ENCODE results near the gene KMT2B. TPM values are rescaled to one million over a fixed set of nuclear protein-coding genes. Genes with fewer than 3 reads are reported as not detected.

Gene KMT2B
- total and polyA plus RNA-seq, 9 of the 15 experiments (the other 6 are each of a cell fraction or from before 2014, with no cell fraction given), result 0.63 to 43.9 (median 8.1) TPM

DNA sequence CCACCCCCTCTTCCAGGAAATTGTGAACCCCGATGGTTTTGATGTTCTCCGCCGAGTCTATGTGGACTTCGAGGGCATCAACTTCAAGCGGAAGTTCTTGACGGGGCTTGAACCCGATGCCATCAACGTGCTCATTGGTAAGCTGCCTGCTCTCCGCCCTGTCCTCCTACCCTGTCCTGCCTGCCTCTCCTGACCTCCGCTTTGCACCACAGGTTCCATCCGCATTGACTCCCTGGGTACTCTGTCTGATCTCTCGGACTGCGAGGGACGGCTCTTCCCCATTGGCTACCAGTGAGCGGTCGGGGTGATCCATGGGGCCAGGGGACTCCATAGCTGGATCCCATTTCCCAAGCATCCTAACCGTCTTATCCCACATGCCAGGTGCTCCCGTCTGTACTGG, 12.5 kb downstream of the KMT2B start:
- Histone ChIP-seq H3K4me3 (no peak overlapping the region), H3K27ac (ENCODE audit: extremely low read depth, low read depth, low read length) (no peak overlapping the region), H3K36me3 (ENCODE audit: control insufficient read depth, insufficient read depth, low read length) (peaks cover 96% of the 10 kb centered on the region; the same call in 2 of the 3 replicates), H3K4me2 (ENCODE audit: insufficient read depth, low read length) (no peak overlapping the region), H3K4me1 (replicated peaks in 1 of 2; ENCODE audit: control insufficient read depth in 2 of 2, insufficient read depth in 2 of 2, low read length in 2 of 2) (peaks cover 0 to 10% of the 10 kb centered on the region in 2 experiments; a peak in 2 of 5 replicates), H3K79me2 (ENCODE audit: control insufficient read depth, insufficient read depth, low read length) (no peaks in the 10 kb centered on the region), H3K27me3 (ENCODE audit: control insufficient read depth in 2 of 2, insufficient read depth in 2 of 2, low read length in 2 of 2) (no peaks in the 10 kb centered on the region), H3K9me3 (replicated peaks; ENCODE audit: control insufficient read depth, insufficient read depth, low read depth, low read length) (no peaks in the 10 kb centered on the region), H2AFZ (ENCODE audit: low read depth, low read length) (no peak overlapping the region), H4K20me1 (replicated peaks; ENCODE audit: control insufficient read depth, insufficient read depth, low read length) (0 out of 2 replicates have a peak, but pooled peaks cover 2% of the 10 kb centered on the region), H3K9ac (ENCODE audit: insufficient read depth in 1 of 2, low read depth in 2 of 2, low read length in 2 of 2) (no peak overlapping the region), H3K9me1 (ENCODE audit: control insufficient read depth, insufficient read depth, low read length) (no peaks in the 10 kb centered on the region)
- ChIA-PET CTCF (ENCODE audit: low intra/inter-chr PET ratio) (no interaction called here), POLR2A (interaction anchor here (1.7 kb wide), 1 partner anchor 10 kb away, joined by 4 read pairs; no protein-coding TSS in a partner anchor)
- TF ChIP-seq, protein P1, sequence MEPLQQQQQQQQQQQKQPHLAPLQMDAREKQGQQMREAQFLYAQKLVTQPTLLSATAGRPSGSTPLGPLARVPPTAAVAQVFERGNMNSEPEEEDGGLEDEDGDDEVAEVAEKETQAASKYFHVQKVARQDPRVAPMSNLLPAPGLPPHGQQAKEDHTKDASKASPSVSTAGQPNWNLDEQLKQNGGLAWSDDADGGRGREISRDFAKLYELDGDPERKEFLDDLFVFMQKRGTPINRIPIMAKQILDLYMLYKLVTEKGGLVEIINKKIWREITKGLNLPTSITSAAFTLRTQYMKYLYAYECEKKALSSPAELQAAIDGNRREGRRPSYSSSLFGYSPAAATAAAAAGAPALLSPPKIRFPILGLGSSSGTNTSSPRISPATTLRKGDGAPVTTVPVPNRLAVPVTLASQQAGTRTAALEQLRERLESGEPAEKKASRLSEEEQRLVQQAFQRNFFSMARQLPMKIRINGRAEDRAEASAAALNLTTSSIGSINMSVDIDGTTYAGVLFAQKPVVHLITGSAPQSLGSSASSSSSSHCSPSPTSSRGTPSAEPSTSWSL (CRISPR knock-in tag; IDR thresholded peaks at IDR 0.05; ENCODE audit: borderline replicate concordance), result no peak
- TF ChIP-seq RBFOX2 (IDR thresholded peaks at IDR 0.05; ENCODE audit: low read depth, low read length), result peak; percentile 26; the same call in 1 of the 2 replicates
- FAIRE-seq (no peak), DNase-seq (ENCODE audit: extremely low read depth in 1 of 4, low spot score in 3 of 4) (no peak), ATAC-seq (no peak)
- 94% methylated on average over 16 of the region's 18 CpGs for WGBS (ENCODE audit: insufficient coverage, low coverage, missing lambda C conversion rate)
- intact Hi-C loops (cut with micrococcal nuclease) (no loop called here), in situ Hi-C loops (cut with MboI) (no loop called here)
- BruUV-seq (replicated peaks), result no TSS peak

DNA sequence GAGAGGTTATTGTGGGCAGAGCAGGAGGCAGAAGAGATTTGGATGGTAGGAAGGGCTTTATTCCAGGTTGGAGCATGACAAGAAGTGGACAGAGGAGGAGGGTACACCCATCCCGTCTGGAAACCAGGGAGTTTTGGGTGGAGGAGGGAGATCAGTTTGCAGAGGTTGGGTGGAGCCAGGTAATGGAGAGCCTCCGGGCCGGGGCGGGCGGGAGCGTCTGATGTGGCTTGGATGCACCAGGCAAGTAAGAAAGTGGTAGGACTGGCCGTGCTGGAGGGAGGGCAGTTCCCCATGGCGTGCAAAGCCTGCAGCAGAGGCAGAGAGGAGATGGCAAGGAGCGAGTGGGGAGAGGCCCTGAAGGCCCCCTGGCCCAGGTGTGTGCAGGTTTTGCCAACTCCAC, 13.6 kb downstream of the KMT2B start:
- DNase-seq (ENCODE audit: extremely low read depth in 1 of 4, low spot score in 3 of 4), result no peak
- Histone ChIP-seq H3K79me2 (ENCODE audit: control insufficient read depth, insufficient read depth, low read length) (no peaks in the 10 kb centered on the region), H3K9me3 (replicated peaks; ENCODE audit: control insufficient read depth, insufficient read depth, low read depth, low read length) (no peaks in the 10 kb centered on the region), H3K9ac (ENCODE audit: insufficient read depth in 1 of 2, low read depth in 2 of 2, low read length in 2 of 2) (peak overlapping the region in 1 of 2 experiments; percentile 50; a peak in 1 of 4 replicates), H3K4me1 (replicated peaks in 1 of 2; ENCODE audit: control insufficient read depth in 2 of 2, insufficient read depth in 2 of 2, low read length in 2 of 2) (peaks cover 0 to 7% of the 10 kb centered on the region in 2 experiments; a peak in 2 of 5 replicates), H4K20me1 (replicated peaks; ENCODE audit: control insufficient read depth, insufficient read depth, low read length) (0 out of 2 replicates have a peak, but pooled peaks cover 2% of the 10 kb centered on the region), H3K9me1 (ENCODE audit: control insufficient read depth, insufficient read depth, low read length) (no peaks in the 10 kb centered on the region), H3K4me3 (no peak overlapping the region), H3K36me3 (ENCODE audit: control insufficient read depth, insufficient read depth, low read length) (peaks cover 96% of the 10 kb centered on the region; the same call in 2 of the 3 replicates), H3K27me3 (ENCODE audit: control insufficient read depth in 2 of 2, insufficient read depth in 2 of 2, low read length in 2 of 2) (no peaks in the 10 kb centered on the region), H2AFZ (ENCODE audit: low read depth, low read length) (no peak overlapping the region), H3K27ac (ENCODE audit: extremely low read depth, low read depth, low read length) (no peak overlapping the region), H3K4me2 (ENCODE audit: insufficient read depth, low read length) (no peak overlapping the region)
- POLR2A ChIA-PET, result interaction anchor here (1.7 kb wide), 1 partner anchor 9 kb away, joined by 4 read pairs; no protein-coding TSS in a partner anchor
- TF ChIP-seq RBFOX2 (IDR thresholded peaks at IDR 0.05; ENCODE audit: low read depth, low read length), result peak; percentile 1; the same call in 1 of the 2 replicates
- TF ChIP-seq, protein P2, sequence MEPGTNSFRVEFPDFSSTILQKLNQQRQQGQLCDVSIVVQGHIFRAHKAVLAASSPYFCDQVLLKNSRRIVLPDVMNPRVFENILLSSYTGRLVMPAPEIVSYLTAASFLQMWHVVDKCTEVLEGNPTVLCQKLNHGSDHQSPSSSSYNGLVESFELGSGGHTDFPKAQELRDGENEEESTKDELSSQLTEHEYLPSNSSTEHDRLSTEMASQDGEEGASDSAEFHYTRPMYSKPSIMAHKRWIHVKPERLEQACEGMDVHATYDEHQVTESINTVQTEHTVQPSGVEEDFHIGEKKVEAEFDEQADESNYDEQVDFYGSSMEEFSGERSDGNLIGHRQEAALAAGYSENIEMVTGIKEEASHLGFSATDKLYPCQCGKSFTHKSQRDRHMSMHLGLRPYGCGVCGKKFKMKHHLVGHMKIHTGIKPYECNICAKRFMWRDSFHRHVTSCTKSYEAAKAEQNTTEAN (CRISPR knock-in tag; IDR thresholded peaks at IDR 0.05), result no peak
- TF ChIP-seq ZNF263 (CRISPR knock-in tag; IDR thresholded peaks at IDR 0.05; ENCODE audit: borderline replicate concordance), result 0 out of 2 replicates have a peak, but pooled peaks have one; percentile 24
- FAIRE-seq, result no peak
- BruUV-seq (replicated peaks), result no TSS peak
- WGBS (ENCODE audit: insufficient coverage, low coverage, missing lambda C conversion rate), result 88% methylated on average over 5 of the region's 9 CpGs
- in situ Hi-C loops (cut with MboI) (no loop called here), intact Hi-C loops (cut with micrococcal nuclease) (no loop called here)
- CTCF ChIA-PET (ENCODE audit: low intra/inter-chr PET ratio), result no interaction called here
- no peak for ATAC-seq

Measured in K562 (cell line).